Upper lobe of left lung (tissue), 4 donors: ENCODE data around the gene SETBP1.

Experiments used
- CTCF ChIP-seq, 6 experiments: fragments of 450-650 bp in 4 of 6; fragments of 200-600 bp in 2 of 6; sonication (generic) in 2 of 6; IDR thresholded peaks; one replicate each; pipeline ENCODE4 v1.5.1; 2016 to 2019; ENCODE audit warnings: antibody characterized with exemption in 6 of 6
- EP300 ChIP-seq, 4 donors: sonication (generic); formaldehyde crosslinking; IDR thresholded peaks; one replicate each; pipeline ENCODE4 v1.5.1; 2017; ENCODE audit warnings: antibody characterized with exemption in 4 of 4, control low read depth in 2 of 4
- POLR2A ChIP-seq, 4 donors: fragments of 450-650 bp; IDR thresholded peaks; one replicate each; pipeline ENCODE4 v1.5.1; 2016 to 2017; ENCODE audit warnings: antibody characterized with exemption in 4 of 4, mild to moderate bottlenecking in 2 of 4

GRCh38 chr18:44799382-44799906, 118.8 kb downstream of the SETBP1 start:
- TF ChIP-seq CTCF (IDR thresholded peaks at IDR 0.05) (no peak), EP300 (IDR thresholded peaks at IDR 0.05) (no peak), POLR2A (IDR thresholded peaks at IDR 0.05) (no peak)
